ENCODE results near the gene PIGS. TPM values are rescaled to one million over a fixed set of nuclear protein-coding genes. Genes with fewer than 3 reads are reported as not detected.

PIGS gene
- total and polyA plus RNA-seq, 2 of the 13 experiments (the other 11 are each of a cell fraction or from before 2014, with no cell fraction given): 31.7 to 42.6 TPM

DNA sequence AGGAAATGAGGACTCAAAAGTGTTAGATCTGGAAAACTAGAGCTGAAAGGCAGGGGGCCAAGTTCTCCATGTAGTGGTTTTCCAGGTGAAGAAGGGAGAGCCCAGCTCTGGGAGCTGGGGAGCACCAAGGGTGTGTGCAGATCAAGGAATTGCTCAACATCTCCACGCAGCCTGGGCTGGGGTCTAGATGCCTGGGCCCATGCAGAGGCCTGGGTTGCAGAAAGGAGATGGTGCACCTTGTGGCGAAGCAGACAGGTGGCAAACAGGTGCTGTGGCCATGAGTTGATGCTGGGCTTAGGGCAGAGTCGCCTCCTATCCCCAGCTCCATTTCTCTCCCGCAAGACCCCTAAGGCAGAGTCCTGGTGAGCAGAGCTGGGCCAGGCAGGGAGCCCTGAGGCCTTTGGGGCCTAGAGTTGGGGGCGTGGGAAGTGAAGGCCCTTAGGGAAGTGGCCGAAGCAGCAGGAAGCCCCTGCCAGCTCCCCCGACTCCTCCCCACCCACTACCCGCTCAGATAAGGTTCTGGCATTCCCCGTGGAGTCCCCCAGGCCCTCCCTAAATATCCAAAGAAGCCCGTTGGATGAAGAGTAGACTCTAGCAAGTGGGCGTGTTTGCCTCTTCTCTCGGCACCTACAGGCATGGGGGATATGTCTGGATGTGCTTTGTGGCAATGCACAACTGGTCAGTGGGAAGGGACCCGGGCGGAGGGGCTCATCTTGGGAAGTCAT lies 64.4 kb downstream of the PIGS start:
- Histone ChIP-seq H3K79me2 (ENCODE audit: insufficient read depth, low read length) (no peaks in the 10 kb centered on the region), H2AFZ (ENCODE audit: low read length) (no peak overlapping the region), H3K36me3 (replicated peaks in 1 of 2; ENCODE audit: control insufficient read depth in 1 of 2, insufficient read depth in 2 of 2, low read length in 2 of 2) (no peaks in the 10 kb centered on the region), H4K20me1 (ENCODE audit: insufficient read depth, low read length) (no peaks in the 10 kb centered on the region), H3K27ac (ENCODE audit: extremely low read length, insufficient read depth, low read length) (no peak overlapping the region), H3K4me2 (ENCODE audit: low read depth, low read length) (no peak overlapping the region), H3K4me3 (replicated peaks in 1 of 3; ENCODE audit: insufficient read depth in 1 of 3, low read depth in 2 of 3, low read length in 3 of 3) (no peak overlapping the region), H3K27me3 (ENCODE audit: control insufficient read depth in 1 of 2, insufficient read depth in 2 of 2, low read length in 2 of 2) (peaks cover 9 to 68% of the 10 kb centered on the region in 2 experiments; a peak in 4 of 5 replicates), H3K4me1 (ENCODE audit: insufficient read depth, low read length) (no peaks in the 10 kb centered on the region), H3K9me3 (ENCODE audit: low read length) (no peaks in the 10 kb centered on the region), H3K9ac (ENCODE audit: insufficient read depth, low read depth, low read length) (no peak overlapping the region)
- ATAC-seq (no peak), DNase-seq (ENCODE audit: low spot score) (no peak), FAIRE-seq (no peak)
- POLR2A ChIA-PET: no interaction called here
- TF ChIP-seq ZNF274 (CRISPR knock-in tag; IDR thresholded peaks at IDR 0.05): no peak
- TF ChIP-seq ZNF121 (CRISPR knock-in tag; IDR thresholded peaks at IDR 0.05): 0 out of 2 replicates have a peak, but pooled peaks have one; percentile 56
- no TSS peak for BruUV-seq (replicated peaks)
- in situ Hi-C loops (cut with HindIII; ENCODE audit: extremely low pct_ligation_motif_present, low pct_unique_long_range_greater_than_20kb) (no loop called here), intact Hi-C loops (cut with micrococcal nuclease; ENCODE audit: unreplicated experiment) (no loop called here)
- CTCF ChIA-PET (ENCODE audit: low intra/inter-chr PET ratio, low total read pairs): no interaction called here
- WGBS (ENCODE audit: low lambda C conversion rate): 39% methylated on average over 10 of the region's 14 CpGs

DNA sequence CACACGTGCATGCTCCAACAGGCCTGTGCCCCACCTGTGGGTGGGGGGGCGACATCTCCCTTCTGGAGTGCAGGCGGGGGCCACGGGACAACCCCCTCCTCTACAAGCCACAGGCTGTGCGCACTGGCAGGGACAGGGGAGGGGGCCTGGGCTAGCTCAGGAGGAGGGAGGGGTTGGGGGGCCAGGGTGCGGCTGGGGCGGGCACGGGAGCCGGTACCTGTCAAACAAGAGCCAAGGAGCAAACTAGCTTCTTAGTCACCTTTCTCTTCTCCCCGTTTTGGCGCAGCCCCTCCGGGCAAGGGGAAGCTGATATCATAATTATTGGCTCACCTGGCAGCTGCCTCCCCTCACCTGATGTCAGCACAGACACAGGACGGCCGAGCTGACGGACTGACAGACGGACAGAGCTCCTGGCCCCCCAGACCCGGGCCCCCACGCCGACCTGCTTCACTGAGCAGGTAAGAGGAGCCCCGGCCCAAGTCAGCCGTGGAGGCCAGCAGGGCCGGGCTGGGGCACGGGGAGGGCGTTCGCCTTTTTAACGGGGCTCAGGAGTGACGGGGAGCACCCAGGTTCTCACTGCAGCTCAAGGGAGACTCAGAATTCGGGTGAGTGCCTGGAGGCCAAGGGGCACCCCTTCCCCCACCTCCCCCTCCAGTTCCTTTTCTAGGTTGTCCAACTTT lies 65.2 kb downstream of the PIGS start, which contains the start of gene FOXN1:
Gene FOXN1, plus strand, starts transcription at position 363 of the 680 bp plus-strand sequence. CDS start 17,622 bp downstream, outside the sequence.
- Histone ChIP-seq H3K27ac (ENCODE audit: extremely low read length, insufficient read depth, low read length) (no peak within 1 kb of the TSS), H3K36me3 (replicated peaks in 1 of 2; ENCODE audit: control insufficient read depth in 1 of 2, insufficient read depth in 2 of 2, low read length in 2 of 2) (no peaks in the 10 kb centered on the region), H3K4me3 (replicated peaks in 1 of 3; ENCODE audit: insufficient read depth in 1 of 3, low read depth in 2 of 3, low read length in 3 of 3) (no peak within 1 kb of the TSS), H3K9me3 (ENCODE audit: low read length) (no peaks in the 10 kb centered on the region), H3K79me2 (ENCODE audit: insufficient read depth, low read length) (no peaks in the 10 kb centered on the region), H3K27me3 (ENCODE audit: control insufficient read depth in 1 of 2, insufficient read depth in 2 of 2, low read length in 2 of 2) (peaks cover 9 to 66% of the 10 kb centered on the region in 2 experiments), H4K20me1 (ENCODE audit: insufficient read depth, low read length) (no peaks in the 10 kb centered on the region), H3K9ac (ENCODE audit: insufficient read depth, low read depth, low read length) (no peak within 1 kb of the TSS), H3K4me1 (ENCODE audit: insufficient read depth, low read length) (no peaks in the 10 kb centered on the region), H3K4me2 (ENCODE audit: low read depth, low read length) (no peak within 1 kb of the TSS), H2AFZ (ENCODE audit: low read length) (no peak within 1 kb of the TSS)
- FAIRE-seq (no peak), DNase-seq (ENCODE audit: low spot score) (no peak), ATAC-seq (no peak)
- CTCF ChIA-PET (ENCODE audit: low intra/inter-chr PET ratio, low total read pairs): no interaction called here
- in situ Hi-C loops (cut with HindIII; ENCODE audit: extremely low pct_ligation_motif_present, low pct_unique_long_range_greater_than_20kb): no loop called here
- no peak for TF ChIP-seq ERF (CRISPR knock-in tag; IDR thresholded peaks at IDR 0.05)
- no peak for TF ChIP-seq U2AF1 (optimal IDR thresholded peaks at IDR 0.05; ENCODE audit: low read depth, low read length)
- TF ChIP-seq ZSCAN9 (CRISPR knock-in tag; IDR thresholded peaks at IDR 0.05; ENCODE audit: borderline replicate concordance): no peak
- TF ChIP-seq ELF1 (CRISPR knock-in tag; IDR thresholded peaks at IDR 0.05): no peak
- intact Hi-C loops (cut with micrococcal nuclease; ENCODE audit: unreplicated experiment): no loop called here
- POLR2A ChIA-PET: no interaction called here
- BruUV-seq (replicated peaks): no TSS peak
- WGBS (ENCODE audit: low lambda C conversion rate): 32% methylated on average over 8 of the region's 28 CpGs
